Nephron (organoid): ENCODE results near the gene SLC25A33.

Experiments
- H3K27ac Mint-ChIP-seq, 3 experiments: 2 replicates each; pipeline ENCODE4 v1.8.0; 2020; ENCODE audit warnings: mixed read lengths in 3 of 3, mild to moderate bottlenecking in 2 of 3, moderate library complexity in 1 of 3
- H3K27me3 Mint-ChIP-seq: 2 replicates; pipeline ENCODE4 v1.8.0; 2021; ENCODE audit warnings: low read depth, mild to moderate bottlenecking, moderate library complexity, mixed read lengths
- H3K36me3 Mint-ChIP-seq: 2 replicates; pipeline ENCODE4 v1.8.0; 2020; ENCODE audit warnings: low read depth, mixed read lengths
- H3K4me1 Mint-ChIP-seq: 2 replicates; pipeline ENCODE4 v1.8.0; 2020; ENCODE audit warnings: mixed read lengths
- H3K4me3 Mint-ChIP-seq, 3 experiments: 2 replicates each; pipeline ENCODE4 v1.8.0; 2020; ENCODE audit warnings: mild to moderate bottlenecking in 3 of 3, mixed read lengths in 3 of 3, moderate library complexity in 2 of 3
- H3K9me3 Mint-ChIP-seq: 2 replicates; pipeline ENCODE4 v1.8.0; 2020; ENCODE audit warnings: mixed read lengths
- CTCF ChIP-seq, 3 experiments: fragments of 200-600 bp; sonication (generic); IDR thresholded peaks; one replicate each; pipeline ENCODE4 v1.5.0; 2021; ENCODE audit warnings: antibody characterized with exemption in 3 of 3; ENCODE audit not compliant: unreplicated experiment in 3 of 3

The SLC25A33 gene

GRCh38 chr1:9575486-9575885 is 36.2 kb downstream of the SLC25A33 start:
- no peak overlapping the region for H3K4me3 Mint-ChIP-seq
- H3K9me3 Mint-ChIP-seq = no peaks in the 10 kb centered on the region
- no peak overlapping the region for H3K27ac Mint-ChIP-seq
- no peaks in the 10 kb centered on the region for H3K27me3 Mint-ChIP-seq
- peaks cover 31% of the 10 kb centered on the region for H3K4me1 Mint-ChIP-seq
- no peak for TF ChIP-seq CTCF (IDR thresholded peaks at IDR 0.05; ENCODE audit: unreplicated experiment in 3 of 3)
- H3K36me3 Mint-ChIP-seq = peaks cover 32% of the 10 kb centered on the region

- TF ChIP-seq CTCF (IDR thresholded peaks at IDR 0.05; ENCODE audit: unreplicated experiment in 3 of 3) = no peak
- peaks cover 34% of the 10 kb centered on the region for H3K36me3 Mint-ChIP-seq
- no peaks in the 10 kb centered on the region for H3K27me3 Mint-ChIP-seq
These were observed 37.6 kb downstream of the SLC25A33 start for GRCh38 chr1:9576903-9577302.

GRCh38 chr1:9577423-9577822 is 38.2 kb downstream of the SLC25A33 start:
- Mint-ChIP-seq H3K27ac (no peak overlapping the region), H3K4me1 (peaks cover 31% of the 10 kb centered on the region), H3K36me3 (peaks cover 39% of the 10 kb centered on the region), H3K27me3 (no peaks in the 10 kb centered on the region), H3K4me3 (no peak overlapping the region), H3K9me3 (no peaks in the 10 kb centered on the region)
- no peak for TF ChIP-seq CTCF (IDR thresholded peaks at IDR 0.05; ENCODE audit: unreplicated experiment in 3 of 3)

More at GRCh38 chr1:9576903-9577302, 37.6 kb downstream of the SLC25A33 start:
- Mint-ChIP-seq H3K4me3 (no peak overlapping the region), H3K4me1 (peaks cover 31% of the 10 kb centered on the region), H3K9me3 (no peaks in the 10 kb centered on the region), H3K27ac (no peak overlapping the region)

GRCh38 chr1:9580942-9581341 is 41.7 kb downstream of the SLC25A33 start:
- H3K9me3 Mint-ChIP-seq = no peaks in the 10 kb centered on the region
- peaks cover 26% of the 10 kb centered on the region for H3K4me1 Mint-ChIP-seq
- no peaks in the 10 kb centered on the region for H3K27me3 Mint-ChIP-seq
- H3K27ac Mint-ChIP-seq = peak overlapping the region in 1 of 3 experiments; percentile 56
- peak overlapping the region in 1 of 3 experiments; percentile 19 for H3K4me3 Mint-ChIP-seq
- TF ChIP-seq CTCF (IDR thresholded peaks at IDR 0.05; ENCODE audit: unreplicated experiment in 3 of 3) = no peak
- H3K36me3 Mint-ChIP-seq = peaks cover 41% of the 10 kb centered on the region

GRCh38 chr1:9586147-9586766 is 47.0 kb downstream of the SLC25A33 start:
- no peak overlapping the region for H3K4me3 Mint-ChIP-seq
- no peaks in the 10 kb centered on the region for H3K27me3 Mint-ChIP-seq
- no peak overlapping the region for H3K27ac Mint-ChIP-seq
- no peaks in the 10 kb centered on the region for H3K9me3 Mint-ChIP-seq
- TF ChIP-seq CTCF (IDR thresholded peaks at IDR 0.05; ENCODE audit: unreplicated experiment in 3 of 3) = no peak
- peaks cover 12% of the 10 kb centered on the region for H3K36me3 Mint-ChIP-seq
- peaks cover 17% of the 10 kb centered on the region for H3K4me1 Mint-ChIP-seq

- Mint-ChIP-seq H3K36me3 (no peaks in the 10 kb centered on the region), H3K4me3 (peak within 1 kb of the TSS; percentile 86 to 94 (median 94)), H3K27me3 (no peaks in the 10 kb centered on the region), H3K4me1 (peaks cover 35% of the 10 kb centered on the region), H3K27ac (peak within 1 kb of the TSS; percentile 51 to 82 (median 75)), H3K9me3 (no peaks in the 10 kb centered on the region)
- peak; percentile 85 to 87 (median 86) for TF ChIP-seq CTCF (IDR thresholded peaks at IDR 0.05; ENCODE audit: unreplicated experiment in 3 of 3)
These were observed 49.4 kb downstream of the SLC25A33 start, which contains the start of gene TMEM201 for GRCh38 chr1:9588551-9589143. Gene TMEM201, plus strand, starts transcription at chr1:9588911. Its CDS starts 20 bp downstream, at chr1:9588931.
